GM19351 (cell line): ENCODE data around the gene SLC7A11.
"Not testable (repeated sequence)": the region's sequence is repeated elsewhere in the genome, so short reads cannot be mapped to it uniquely, and the experiment has no call there.

ENCODE experiments used
- ATAC-seq: cut with Tn5 transposase; IDR thresholded peaks from one replicate; pipeline ENCODE4 v1.9.1; 2021; ENCODE audit warnings: mild to moderate bottlenecking, moderate library complexity; ENCODE audit not compliant: unreplicated experiment

The SLC7A11 gene

DNA sequence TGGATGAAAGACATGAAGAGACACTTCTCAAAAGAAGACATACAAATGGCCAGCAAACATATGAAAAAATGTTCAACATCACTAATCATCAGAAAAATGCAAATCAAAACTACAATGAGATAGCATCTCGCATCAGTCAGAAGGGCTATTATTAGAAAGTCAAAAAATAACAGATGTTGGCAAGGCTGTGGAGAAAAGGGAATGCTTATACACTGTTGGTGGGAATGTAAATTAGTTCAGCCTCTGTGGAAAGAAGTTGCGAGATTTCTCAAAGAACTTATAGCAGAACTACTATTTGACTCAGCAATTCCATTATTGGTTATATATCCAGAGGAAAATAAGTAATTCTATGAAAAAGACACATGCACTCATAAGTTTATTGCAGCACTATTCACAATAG, 31.6 kb downstream of the SLC7A11 start:
- ATAC-seq, result not testable (repeated sequence)

DNA sequence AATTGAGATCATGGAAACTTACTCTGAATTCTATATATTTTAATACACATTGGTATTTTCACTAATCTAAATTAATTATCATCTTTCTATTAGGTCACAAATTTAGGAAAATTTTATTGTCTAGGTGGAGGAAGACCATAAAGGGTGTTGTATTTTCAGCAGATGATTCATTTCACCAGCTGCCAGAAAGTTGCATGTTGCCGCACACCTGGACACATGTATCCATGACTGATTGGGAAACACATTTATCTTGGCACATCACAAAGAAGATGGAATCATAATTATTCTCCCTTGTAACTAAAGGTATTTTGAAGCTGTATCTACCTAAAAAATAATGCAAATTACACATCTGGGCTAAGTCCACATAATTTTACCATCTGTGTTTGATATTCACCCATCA, 33.1 kb downstream of the SLC7A11 start:
- no peak for ATAC-seq

DNA sequence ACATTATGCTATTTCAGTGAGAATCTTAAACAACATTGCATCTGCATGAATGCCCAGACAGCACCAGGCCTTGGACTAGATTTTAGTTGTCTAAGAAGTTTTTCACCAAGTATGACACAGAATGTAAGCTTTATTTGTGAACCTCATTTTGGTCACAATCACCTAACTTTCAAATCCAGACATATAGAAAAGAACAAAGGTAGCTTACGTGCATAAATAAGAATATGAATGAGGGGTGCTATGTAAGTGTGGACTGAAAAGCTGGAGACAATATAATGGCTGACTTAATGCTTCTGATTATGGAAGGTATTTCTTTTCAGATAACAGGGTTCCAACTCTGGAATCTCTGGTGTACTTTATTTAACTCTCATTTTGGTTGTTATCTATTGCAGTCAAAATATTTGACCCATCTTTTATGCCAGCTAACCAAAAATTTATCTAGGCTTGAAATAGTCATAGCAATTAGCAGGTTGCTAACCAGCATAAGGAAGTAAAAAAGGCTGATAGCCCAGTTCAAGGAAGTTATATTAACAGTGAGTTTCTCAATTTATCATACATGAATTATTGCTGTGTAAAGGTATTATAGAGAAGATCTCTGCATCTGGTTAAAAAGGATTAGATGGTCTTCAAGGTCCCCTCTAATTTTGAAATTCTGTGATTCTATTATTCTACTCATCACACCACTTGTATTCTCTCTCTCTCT, 36.5 kb downstream of the SLC7A11 start:
- no peak for ATAC-seq

DNA sequence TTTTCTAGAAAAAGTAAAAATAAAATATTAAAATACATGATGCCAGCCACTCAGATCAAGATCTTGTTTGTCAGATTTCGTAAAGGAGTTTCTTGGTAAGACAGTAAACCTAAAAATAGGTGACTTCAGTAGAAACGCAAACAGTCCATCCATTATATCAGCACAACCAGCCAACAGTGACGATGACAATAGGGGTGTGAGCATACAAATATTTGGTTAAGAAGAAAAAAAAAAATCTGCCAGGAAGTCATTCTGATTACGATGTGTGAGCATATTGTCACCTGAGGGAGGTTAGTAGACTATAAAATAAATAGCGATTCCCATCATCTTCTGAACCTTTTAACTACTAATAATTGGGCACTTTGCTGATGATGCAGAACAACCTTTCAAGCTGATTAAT, 37.6 kb downstream of the SLC7A11 start:
- no peak for ATAC-seq

DNA sequence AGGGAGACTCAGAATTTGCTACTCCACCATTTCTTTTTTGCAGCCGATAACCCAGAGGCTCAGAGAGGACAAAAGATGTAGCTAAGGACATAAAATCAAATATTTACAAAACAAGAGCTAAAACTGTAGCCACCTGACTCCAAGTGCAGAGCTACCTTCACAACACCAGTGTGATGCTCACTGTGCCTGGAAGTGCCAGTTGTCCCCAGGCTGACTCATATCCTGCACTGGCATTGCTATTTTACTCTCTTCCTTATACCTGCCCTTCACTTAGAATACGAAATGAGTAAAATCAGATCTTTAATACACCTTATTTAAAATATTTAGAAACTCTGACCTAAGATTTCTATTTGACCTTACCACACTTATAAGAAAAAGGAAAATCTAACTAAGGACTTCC, 39.5 kb downstream of the SLC7A11 start:
- no peak for ATAC-seq

DNA sequence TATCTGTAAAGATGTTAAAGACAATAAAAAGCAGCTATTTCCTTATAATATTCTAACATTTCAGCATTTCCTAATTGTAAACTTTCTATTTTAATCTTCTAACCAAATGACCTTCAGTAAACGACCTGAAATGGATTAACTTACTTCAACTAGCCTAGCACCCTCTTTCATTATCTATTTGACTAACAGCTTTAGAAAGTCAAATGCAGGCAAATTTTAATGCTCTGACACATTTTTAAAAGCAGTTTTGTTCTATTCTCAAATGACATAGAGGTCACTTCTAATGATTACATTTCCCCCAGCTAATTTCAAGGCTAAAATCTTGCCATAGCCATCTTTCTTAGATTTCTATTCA, 41.9 kb downstream of the SLC7A11 start:
- peak; percentile 46 for ATAC-seq

DNA sequence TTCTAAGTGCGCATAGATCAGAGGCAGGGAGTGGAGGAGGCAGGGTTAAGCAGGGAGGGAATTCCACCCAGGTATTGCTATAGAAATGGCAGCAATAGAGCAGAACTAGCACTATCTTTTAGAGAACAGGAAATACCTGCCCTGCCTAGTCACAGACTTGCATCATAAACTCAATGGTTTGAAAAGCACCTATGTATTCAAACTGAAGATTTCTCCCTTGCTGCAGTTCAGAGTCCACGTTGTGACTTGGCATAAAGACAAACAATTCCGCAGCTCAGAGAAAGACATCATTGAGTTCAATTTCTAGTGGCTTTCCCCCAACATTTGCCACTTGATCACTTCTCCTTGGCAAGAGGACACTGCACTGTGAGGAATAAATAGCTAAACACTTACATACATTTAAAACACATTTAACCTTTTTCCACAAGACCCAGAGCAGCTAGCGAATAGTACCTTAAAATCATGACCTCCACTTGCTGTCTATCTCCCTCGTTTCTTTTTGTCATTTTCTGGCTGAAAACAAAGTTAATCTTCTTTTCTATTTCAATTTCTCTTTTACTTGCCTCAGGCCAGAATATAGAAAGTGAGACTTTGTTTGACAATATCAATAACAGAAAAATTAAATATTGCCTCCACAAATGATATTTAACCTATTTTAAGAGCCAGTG, 42.4 kb downstream of the SLC7A11 start:
- ATAC-seq, result peak; percentile 65

DNA sequence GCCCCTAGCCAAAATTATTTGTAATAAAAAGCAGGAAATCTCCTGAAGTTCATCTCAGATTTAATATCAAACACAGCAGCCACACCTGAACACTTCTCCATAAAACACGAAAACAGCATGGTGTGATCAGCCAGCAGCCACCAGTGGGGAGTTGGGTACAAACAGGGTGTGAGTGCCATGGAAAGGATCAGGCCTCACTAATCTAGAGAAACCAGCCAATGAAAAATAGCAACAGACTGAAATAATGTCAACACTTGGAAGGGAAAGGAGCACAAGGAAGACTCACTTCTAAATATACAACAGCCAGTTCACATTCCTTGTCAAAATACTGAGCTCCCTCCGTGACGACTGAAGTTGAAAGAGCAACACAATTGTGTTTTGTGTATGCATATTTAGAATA, 46.0 kb downstream of the SLC7A11 start:
- no peak for ATAC-seq

DNA sequence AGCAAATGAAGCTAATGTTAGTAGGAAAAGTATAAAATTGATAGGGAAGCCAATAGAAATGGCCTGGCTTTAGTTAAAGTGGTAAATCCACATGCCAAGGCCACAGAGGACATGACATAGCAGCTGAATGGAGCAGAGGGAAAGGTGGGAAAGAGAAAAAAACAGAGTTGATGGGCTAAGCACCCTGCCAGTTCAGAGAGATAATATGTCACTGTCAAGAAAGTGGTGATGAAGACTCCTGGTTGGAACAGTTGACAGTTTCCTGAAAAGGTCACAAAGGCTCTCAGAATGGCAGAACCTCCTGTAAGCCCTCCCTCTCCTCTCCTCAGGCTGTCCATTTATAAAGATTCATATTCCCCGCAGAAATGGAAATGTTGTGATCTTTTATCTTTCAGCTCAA, 48.2 kb downstream of the SLC7A11 start:
- no peak for ATAC-seq

DNA sequence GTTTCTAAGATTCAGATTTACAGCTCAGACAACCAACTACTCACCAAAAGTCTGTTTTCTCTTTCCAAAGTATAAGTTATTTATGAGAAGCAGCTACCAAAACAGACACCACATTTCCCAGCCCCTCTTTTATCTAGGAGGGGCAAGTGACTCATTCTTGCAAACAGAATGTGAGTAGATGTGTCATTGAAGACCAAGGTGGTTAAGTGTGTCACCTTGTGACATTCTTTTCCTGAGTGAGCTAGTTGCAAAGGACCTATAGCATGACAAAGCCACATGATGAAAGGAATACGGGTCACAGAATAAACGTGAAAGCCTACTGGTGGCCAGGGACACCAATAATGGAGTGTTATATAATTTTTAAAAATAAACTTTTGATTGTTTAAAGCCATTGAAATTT, 50.0 kb downstream of the SLC7A11 start:
- ATAC-seq, result no peak

DNA sequence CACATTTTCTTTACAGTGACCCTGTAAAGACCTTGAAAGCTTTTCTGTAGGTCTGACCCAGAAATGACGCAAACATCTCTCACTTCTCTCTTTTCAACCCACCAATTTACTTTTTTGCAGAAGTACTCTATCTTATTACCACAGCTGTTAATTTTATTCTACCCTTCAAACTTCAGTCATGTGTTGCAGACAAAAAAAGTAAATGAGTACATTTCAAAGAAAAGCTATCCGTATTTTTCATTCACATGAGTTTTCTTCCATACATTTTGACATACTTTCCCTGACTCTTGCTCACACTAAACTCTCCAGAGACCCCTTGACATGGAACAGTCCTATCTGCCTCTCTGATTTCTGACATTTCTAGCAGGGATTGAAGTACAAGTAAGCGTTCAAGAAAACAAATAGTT, 51.7 kb downstream of the SLC7A11 start:
- peak; percentile 99 for ATAC-seq

DNA sequence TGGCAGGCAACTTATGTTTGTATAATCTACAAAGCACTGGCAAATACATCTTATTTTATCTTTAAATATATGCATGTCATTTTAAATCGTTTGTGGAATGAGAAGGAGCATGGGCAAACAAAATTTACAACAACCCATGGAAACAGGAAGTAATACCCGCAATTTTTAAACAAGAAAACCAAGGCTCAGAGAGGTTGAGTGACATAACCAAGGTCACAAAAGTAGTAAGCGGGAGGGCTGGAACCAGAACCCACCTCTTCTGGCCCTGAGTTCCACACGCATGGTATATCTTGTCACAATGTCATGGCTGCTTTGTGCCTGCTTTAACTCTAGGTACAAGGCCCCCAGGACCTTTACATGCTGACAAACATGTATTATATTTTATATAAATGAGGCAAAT, 52.9 kb downstream of the SLC7A11 start:
- ATAC-seq, result no peak

DNA sequence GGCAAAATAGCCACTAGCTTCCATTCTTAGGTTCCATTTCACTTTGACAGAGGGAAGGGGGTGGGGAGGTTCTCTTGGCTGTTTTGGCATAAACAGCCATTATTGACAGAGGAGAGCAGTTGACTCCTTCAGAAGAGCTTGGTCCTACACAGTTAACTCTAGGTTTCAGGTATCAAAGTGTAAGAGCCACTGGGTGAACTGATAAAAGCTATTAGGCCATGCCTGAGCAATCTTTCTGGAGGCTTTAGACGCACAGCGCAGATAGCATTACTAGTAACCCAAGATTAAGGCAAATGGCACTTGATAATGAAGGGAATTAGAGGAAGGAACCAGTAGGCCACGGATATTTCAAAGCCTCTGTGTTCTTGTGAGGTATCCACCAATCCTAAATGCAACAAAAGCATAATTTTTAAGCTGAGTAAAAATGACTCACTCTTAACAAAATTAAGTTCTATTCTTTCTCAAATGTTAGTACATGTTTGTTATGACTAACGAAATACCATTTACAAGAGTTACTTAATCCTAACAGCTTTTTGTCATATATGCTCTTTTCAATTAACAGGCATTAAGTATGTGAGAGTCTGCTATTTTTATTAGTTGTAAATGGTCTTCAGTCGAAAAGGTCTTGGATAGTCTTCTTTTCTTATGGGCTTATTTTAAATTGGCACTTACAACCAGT, 53.6 kb downstream of the SLC7A11 start:
- ATAC-seq, result no peak

DNA sequence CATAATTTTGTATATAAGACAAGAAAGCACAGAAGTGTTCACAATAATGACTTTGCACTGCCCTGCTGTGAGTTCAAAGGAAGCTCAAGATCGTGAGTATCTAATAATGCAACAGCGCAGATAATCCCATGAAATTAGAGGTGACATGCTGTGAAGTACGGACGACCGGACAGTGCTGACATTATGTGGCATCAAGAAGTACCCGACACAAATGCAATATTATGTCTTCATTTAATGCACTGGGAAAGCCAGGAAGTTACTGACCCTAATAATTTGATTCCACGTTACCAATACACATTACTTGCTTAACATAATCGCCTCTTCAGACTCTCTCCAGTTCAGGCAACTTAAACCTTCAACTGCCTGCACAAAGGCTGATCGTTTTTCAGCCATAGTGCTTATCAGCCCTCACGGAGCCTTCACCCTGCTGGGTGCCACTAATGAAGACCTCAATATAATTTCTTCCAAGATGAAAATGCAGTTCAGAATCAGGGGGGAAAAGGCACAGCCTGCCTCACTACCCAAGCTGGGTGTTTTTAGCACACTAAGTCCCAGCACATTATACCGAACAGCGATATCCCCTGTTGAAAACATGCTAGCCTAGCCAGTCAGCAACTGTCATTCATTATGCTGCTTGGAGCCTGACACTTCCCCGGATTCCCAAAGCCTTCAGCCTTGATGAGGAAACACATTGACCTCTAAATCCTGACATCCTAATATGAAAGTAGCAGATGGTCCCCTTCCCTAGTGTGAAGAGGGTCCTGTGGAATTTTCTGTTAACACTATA, 56.1 kb downstream of the SLC7A11 start:
- ATAC-seq, result no peak

DNA sequence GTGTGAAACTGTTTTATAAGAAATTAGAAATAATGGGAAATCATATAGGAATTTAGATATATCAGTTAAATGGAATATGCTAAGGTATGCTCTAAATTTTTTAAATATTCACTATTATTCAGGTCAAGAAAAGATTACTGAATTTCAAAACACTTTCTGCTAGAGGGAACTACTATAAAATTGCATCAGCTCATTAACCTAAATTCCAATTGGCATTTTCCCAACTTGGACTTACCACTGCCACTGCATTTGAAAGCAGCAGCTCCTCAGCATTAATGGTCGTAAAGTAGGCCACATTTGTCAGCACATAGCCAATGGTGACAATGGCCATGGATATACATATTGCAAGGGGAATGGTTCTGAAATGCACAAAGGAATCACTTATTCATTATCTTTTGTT, 57.3 kb downstream of the SLC7A11 start:
- no peak for ATAC-seq

DNA sequence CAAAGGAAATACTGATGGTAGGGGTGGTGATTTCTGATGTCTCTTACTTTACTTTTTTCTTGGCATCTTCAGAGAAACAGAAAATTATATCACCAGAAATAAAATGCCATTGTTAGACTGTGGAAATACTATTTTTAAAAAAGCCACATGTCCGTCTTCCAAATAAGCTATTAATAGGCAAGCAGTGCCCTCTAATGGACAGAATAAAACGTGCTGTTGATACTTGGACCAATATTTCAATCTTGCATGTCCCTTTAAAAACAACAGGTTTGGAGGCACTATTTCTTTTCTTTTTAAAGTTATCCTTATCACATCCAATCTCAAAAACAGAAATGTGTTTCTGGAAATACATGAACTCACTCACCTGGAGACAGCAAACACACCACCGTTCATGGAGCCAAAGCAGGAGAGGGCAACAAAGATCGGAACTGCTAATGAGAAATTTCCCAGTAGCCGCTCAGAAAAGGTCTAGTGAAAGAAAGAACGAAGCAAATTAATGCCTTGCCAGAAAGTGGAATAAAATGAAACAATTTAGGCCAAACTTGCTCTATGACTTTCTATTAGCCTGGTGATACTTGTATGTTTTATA, 59.2 kb downstream of the SLC7A11 start:
- ATAC-seq, result peak; percentile 78

DNA sequence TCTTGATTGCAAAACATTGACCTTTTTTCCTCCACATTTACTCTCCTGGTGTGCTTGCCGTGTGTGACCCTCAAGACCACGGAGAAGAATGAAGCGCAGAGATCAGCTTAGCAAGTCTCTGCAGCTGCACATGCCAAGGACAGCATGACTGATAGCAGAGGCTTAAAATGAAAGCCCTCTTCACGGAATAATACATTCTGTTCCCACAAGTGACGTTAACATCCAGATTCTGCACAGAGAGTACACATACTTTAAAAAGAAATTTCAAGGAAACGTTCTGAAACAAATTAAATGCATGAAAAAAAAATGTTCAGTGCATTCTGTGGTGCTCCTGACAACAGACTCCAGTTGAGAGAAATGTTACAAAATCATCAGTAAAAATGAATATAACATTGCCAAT, 60.9 kb downstream of the SLC7A11 start:
- no peak for ATAC-seq

DNA sequence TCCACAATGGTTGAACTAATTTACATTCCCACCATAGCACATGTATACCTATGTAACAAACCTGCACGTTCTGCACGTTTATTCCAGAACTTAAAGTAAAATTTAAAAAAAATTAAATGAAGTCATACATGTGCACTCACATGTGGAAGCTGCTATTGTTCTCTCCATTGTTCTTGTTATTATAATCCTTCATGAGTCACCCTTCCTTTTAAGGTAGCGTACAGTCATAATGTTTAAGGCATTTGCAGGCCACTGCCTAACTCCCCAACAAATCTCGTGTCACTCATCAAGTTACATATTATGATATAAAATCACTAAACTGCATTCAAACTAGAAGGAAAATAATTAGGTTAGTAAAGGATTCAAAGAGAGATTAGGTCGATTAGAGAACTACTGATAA, 63.6 kb downstream of the SLC7A11 start:
- no peak for ATAC-seq

DNA sequence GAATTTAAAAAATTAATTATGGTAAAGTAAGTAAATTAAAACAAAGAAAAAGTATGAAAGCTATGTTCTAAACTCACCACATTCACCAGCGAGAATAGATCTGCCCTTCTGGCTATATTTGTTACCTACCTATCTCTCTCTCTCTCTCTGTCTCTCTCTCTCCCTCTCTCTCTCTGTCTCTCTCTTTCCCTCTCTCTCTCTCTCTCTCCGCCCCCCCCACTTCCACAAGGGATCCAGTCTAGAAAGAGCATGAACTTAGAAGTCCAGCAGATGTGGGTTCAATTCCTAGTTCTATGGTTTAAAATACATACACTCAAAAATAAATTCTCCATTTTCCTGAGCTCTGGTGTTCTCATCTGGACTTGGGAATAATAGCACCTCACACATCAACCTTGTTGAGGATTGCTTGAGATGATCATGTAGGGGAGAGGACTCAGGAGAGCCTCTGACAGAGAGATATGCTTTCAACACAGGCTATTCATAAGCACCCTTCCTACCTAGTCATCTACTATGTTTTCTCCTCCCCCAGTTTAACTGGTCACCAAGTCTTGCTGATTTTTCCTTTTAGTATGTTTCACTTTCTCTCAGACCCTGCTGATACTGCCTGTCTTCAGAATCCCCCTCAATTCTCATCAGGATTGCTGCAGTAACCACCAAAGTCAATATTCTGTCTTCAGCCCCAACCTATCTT, 64.7 kb downstream of the SLC7A11 start:
- ATAC-seq, result peak; percentile 50

DNA sequence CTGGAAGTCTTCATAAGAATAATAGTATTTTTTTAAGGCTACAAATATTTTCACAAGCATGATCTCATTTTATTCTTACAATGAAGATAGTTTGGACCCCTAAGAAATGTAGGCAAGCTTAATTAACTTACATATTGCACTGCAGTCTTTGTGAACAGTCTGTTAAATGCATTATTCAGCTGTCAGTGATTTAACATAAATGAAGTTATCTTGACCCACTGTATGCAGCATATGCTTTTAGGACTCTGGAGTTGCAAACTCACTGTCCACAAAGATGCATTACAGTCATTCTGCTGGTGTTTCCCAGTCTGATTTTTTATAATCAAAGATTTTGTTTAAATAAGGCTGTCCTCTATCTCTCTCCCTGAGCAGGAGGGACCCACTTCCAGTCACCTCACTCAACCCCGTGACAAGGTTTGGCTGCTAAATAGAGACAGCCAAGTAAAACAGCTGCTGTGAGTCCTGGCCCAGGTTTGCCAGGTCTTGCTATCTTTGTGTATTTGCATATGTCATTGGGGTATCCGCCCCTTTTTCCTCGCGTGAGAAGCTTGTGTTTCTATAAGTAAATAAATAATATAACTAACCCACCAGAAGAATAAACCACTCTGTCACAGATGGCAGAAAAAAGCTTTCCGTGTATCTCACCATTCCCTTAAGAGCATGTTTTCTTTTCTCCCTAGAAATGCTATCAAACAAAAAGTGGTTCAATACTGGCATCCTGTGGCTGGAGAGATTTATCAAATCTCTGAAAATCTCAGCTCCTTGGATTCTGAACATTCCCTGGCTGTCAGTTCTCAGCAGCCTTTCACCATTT, 67.0 kb downstream of the SLC7A11 start:
- no peak for ATAC-seq
